GM18517 (cell line): ENCODE measurements around the gene CLEC10A.
"Not testable (repeated sequence)": the region's sequence is repeated elsewhere in the genome, so short reads cannot be mapped to it uniquely, and the experiment has no call there.

Experiments used
- ATAC-seq: cut with Tn5 transposase; IDR thresholded peaks from one replicate; pipeline ENCODE4 v1.9.1; 2021; ENCODE audit warnings: mild to moderate bottlenecking, moderate library complexity; ENCODE audit not compliant: unreplicated experiment

Gene CLEC10A

DNA sequence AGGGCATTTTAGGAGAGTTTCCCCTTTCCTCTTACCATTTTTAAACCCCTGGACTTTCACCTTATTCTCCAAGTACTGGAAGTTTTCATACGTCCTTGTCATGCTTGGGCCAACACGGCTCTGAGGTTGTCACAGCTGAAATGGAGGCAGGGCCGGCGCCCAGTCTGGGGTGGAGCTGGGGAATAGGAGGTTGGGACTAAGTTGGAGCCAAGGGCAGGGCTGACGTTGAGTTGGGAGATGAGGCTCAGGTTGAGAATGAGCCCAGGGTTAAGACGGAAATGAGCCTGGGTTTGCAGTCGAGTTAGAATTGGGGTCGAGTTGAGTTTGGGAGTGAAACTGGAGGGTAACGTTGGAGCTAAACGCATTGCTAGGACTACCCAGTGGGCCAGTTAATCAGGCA, 1.3 kb downstream of the CLEC10A start:
- ATAC-seq = no peak

DNA sequence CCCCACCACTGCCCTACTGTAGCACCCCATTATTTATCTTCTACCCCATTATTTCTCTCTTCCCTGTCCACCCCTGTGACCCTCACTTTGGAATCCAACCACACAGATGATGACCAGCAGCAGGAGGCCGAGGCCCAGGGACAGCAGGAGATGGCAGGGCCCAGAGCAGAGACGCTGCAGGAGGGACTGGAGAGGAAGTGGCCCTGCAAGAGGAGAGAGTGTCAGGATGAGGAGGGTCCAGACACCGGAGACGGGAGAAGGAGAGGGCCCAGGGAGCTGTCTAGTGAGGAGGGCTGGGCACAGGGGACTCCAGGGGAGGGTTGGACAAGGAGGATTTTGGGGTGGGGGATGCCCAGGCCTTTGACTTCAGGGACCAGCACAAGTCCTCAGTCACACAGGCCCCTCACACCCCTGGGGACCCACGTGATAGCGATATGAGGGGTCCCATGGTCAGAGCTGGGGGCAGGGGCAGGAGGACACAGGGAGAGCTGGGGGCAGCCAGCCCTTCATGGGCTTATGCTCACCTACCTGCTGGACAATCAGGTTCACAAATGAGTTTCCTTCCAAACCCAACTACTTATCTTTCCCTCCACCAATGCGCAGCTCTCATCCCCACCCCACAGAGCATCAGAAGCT, 2.0 kb downstream of the CLEC10A start:
- ATAC-seq = no peak

DNA sequence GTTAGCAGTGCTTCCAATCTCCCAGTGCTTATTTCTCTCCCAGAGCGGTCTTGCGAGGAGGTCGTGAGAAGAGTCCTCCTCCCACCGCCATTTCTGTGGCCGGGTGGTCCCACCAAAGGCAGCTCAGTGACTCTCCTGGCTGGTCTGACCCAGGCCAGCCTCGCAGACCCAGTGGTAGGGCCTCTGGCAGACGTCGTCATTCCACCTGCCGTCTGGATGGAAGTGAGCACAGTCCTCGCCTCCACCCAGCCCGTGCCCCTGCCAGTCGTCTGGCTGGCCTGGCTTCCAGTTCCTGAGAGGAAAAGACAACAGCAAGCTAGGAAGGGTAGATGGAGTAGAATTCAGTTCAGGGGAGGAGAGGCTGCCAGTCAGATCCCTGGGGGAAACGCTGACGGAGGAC, 5.1 kb downstream of the CLEC10A start:
- ATAC-seq = no peak

DNA sequence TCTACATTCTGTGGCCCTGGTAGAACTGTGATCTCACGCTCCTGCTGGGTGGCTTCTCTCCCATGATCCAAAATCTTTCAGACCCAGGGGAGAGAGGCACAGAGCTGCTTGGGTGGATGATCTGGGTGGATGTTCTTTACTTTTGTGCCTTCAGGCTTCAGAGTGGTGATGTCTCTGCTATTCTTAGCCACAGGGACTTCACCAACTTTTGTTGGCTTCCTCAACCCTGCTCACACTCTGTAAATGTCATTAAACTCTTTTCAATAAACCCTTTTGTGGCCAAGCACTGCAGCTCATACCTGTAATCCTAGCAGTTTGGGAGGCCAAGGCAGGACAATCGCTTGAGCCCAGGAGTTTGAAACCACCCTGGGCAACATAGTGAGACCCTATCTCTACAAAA, 7.6 kb downstream of the CLEC10A start:
- no peak for ATAC-seq

DNA sequence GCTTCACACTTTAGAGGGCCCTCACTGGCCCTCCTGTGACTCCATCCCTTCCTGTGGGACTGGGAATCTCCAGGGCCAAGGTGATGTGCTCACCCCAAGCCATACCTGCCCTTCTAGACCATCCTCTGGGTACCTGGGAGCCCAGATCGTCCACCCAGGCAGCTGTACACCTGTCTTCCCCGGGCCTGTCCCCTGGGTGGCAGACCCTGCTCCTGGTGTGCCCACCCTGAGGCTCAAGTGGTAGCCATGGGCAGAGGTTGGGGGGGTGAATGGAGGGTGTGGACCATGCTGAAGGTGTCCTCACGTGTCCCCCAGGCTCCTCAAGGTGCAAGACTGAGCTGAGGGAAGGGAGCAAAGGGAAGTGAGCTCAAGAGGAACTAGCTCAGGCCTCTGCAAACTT, 9.3 kb downstream of the CLEC10A start:
- ATAC-seq = no peak

DNA sequence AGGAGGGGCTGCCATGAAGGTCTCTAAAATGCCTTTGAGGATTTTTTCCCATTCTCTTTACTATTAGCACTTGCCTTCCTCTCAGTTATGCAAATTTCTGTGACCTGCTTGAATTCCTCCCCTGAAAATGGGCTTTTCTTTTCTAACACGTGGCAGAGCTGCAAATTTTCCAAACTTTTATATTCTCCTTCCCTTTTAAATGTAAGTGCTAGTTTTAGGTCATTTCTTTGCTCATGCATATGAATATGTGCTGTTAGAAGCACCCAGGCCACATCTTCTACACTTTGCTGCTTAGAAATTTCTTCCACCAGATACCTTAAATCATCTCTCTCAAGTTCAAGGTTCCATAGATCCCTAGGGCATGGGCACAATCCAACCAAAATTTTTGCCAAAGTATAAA, 11.8 kb downstream of the CLEC10A start:
- no peak for ATAC-seq

DNA sequence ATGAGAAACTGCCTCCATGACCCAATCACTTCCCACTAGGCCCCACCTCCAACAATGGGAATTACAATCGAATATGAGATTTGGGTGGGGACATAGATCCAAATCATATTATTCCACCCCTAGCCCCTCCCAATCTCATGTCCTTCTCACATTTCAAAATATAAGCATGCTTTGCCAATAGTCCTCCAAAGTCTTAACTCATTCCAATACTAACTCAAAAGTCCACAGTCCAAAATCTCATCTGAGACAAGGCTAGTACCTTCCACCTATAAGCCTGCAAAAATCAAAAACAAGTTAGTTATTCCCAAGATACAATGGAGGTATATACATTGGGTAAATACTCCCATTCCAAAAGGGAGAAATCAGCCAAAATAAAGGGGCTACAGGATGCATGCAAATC, 12.9 kb downstream of the CLEC10A start:
- no peak for ATAC-seq

DNA sequence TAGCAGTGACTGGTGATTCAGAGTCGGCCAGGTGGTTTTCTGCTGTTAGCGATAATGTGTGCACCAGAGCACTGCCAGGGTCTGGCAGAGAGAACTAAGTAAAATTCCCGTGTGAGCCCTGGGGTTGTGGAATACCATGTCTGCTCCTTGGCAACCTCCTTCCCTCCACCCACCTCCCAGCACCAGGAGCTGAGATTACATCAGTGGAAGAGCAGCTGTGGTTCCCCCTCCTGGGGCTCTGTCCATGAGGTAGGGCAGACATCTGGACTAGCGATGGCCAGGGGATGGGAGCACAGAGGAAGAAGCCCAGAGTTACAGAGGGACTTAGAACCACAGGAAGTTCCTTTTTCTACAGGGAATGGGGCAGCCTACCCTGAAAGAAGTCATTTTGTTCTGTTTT, 15.8 kb downstream of the CLEC10A start:
- ATAC-seq = no peak

DNA sequence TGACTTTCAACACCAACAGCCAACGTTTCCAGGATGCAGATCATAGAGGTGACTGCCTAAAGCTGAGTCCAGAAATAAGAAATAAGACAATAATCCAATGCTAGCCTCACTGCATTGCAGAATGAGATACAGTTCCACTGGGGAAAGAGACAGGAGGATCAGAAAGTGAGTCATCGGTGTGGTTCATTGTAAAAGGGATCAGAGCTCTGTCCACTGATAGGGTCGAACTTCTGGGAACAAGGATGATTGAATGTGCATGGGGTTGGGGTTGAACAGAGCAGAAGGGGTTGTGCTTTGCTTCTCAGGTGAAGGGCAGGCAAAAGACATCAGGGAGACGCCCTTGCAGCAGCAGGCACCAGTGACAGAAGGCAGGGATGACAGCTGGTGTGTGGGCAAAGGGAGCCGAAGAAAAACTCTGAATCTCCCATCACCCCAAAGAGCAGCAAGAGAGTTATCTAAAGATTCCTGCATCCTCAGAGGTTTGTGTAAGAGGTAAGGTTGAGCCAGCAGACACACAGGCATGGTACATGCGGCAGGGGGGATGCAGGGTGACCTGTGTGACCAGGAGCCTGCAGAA, 16.4 kb downstream of the CLEC10A start:
- ATAC-seq = no peak

DNA sequence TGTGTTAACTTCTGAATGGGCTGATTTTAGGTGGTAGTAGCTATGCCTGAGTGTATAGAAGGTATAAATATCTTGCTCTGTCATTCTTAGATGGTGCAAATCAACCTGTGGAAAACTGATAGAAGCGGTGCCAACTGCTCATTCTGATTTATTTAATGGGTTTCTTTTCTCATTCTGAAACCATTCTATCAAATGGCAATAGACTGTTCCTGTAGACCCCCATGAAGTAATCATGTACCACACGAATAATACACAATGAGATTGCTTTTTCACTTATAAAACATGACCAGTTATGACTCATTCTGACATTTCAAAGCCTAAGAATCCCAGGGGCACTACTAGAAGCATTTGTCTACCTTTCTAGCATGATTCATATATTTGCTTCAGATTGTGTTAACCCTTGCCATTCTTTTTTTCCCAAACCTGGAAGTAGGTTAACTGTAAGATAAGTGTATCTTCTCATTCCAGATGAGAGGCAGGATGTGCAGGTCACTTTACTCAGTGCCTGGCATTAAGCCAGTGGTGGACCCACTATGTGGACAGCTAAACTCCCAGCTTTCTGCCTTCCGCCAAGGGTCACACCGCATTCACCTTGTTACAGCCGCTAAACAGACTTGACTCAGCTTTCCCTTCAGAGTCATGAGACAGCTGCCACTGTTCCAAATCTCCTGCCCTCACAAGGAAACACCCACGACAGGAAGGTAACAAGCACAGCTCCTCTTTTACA, 19.7 kb downstream of the CLEC10A start:
- no peak for ATAC-seq

DNA sequence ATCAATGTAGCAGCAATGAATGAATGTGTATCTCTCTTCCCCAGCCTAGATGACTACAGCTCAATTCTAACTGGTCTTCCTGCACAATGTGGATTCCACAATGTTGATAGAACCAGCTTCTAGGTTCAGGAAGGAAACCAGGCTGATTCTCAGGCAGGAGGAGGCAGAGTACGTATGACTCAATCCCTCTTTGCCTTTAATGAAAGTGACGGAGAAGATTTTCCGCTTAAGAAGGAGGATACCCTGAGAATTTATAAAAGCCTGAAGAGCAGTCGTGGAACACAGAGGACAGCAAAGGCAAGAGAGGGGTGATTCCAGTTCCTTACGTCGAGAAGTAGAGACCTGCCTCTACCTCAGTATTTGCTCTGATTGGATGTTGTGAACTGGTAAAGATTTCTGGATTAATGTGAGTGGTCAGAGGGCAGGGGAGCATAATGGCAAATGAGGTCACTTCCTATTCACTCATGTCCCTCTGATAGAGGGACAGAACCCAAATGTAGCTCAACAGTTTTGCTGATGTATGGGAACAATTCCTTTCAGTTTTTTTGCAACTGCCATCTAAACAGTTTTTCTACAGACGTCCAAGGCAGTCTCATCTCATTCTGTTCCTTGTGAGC, 21.1 kb downstream of the CLEC10A start:
- ATAC-seq = no peak

DNA sequence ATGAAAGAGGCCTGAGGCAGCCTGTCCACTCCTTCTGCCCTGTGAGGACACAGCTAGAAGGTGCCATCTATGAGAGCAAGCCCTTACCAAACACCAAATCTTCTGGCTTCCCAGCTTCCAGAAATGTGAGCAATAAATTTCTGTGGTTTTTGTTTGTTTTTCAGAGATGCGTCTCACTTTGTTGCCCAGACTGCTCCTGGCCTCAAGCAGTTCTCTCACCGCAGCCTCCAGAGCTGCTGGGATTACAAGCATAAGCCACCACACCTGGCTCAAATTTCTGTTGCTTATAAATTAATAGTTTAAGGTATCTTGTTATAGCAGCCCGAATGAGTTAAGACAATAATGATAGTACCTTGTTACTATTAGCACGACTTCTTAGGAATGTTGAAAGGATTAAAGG, 23.7 kb downstream of the CLEC10A start:
- no peak for ATAC-seq

DNA sequence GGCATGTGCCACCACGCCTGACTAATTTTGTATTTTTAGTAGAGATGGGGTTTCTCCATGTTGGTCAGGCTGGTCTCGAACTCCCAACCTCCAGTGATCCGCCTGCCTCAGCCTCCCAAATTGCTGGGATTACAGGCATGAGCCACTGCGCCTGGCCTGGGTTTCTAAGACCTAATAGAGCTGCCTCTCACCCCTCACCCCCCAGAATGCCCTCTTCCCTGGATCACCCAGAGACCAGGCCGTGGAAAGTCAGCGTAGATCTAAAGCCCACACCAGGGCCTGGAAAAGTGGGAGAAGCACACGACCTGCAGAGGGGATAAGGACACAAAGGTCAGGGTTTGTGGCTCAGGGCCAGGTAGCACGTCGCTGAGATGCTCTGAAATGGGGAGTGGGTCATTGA, 29.5 kb downstream of the CLEC10A start:
- ATAC-seq = not testable (repeated sequence)

DNA sequence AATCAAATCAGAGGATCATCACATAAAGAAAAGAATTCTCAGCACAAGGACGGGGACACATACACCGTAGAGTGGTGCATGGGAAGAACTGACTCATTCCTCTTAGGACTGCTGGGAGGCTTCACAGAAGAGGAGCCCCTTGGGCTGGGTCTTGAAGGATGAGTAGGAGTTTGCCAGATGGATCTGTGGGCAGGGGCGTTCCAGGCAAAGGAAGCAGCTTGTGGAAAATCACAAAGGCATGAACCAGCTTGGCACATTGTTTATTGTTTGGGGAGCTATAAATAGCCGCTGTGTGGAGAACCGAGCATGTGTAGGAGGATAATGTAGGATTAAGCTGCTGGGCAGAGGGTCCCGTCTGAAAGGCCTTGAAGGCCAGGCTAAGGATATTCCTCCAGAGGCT, 31.1 kb downstream of the CLEC10A start:
- ATAC-seq = no peak

DNA sequence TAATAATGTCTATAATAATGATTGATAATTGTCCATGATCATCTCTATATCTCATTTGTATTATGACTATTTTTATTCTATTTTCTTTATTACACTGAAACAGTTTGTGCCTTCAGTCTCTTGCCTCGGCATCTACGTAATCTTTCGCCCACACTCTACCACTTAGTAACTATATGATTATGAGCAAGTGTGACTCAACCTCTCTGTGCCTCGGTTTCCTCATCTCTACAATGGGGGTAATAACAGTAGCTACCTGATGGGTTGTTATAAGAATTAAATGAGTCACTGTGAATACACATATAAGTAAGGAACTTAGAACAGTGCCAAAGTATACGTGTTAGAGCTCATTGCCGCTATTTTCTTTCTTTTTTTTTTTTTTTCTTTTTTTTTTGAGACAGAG, 32.5 kb downstream of the CLEC10A start:
- ATAC-seq = no peak

DNA sequence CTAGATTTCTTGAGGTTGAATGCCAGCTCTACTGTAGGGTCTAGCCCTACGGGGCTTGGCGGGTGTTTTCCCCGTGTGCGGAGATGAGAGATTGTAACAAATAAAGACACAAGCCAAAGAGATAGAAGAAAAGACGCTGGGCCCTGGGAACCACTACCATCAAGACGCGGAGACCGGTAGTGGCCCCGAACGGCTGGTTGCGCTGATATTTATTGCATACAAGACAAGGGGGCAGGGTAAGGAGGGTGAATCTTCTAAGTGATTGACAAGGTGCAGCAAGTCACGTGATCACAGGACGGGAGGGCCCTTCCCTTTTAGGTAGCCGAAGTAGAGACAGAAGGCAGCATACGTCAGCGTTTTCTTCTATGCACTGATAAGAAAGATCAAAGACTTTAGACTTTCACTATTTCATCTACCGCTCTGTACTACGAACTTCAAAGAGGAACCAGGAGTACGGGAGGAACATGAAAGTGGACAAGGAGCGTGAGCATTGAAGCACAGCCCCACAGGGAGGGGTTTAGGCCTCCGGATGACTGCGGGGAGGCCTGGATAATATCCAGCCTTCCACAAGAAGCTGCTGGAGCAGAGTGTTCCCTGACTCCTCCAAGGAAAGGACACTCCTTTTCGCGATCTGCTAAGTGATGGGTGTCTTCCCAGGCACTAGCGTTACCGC, 33.2 kb downstream of the CLEC10A start:
- not testable (repeated sequence) for ATAC-seq

DNA sequence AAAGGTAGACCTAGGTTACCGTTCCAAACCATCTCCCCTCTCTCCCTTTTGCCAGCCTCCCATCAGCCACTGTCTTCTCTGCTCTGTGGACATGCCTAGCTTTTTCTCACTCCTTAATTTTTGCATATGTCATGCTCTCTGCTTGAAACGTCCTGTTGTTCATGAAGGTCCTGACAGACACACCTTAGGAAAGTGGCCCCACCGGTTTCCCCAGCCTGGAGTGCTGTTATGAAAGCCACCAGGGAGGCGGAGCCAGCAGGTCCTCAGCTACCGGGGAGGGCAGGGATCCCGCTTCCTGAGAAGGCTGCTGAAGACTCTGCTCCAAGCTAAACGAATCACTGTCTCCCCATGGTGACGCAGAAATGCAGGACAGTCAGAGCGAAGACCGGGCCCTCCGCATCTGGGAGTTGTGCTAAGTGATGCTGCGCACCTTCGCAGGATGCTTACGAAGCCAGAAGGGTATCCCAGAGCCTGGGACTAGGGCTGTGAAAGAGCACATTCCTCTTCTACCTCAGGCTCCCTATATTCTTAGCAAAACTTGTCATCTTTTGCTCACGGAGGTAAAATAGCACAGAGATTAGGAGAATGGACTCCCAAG, 33.8 kb downstream of the CLEC10A start:
- no peak for ATAC-seq

DNA sequence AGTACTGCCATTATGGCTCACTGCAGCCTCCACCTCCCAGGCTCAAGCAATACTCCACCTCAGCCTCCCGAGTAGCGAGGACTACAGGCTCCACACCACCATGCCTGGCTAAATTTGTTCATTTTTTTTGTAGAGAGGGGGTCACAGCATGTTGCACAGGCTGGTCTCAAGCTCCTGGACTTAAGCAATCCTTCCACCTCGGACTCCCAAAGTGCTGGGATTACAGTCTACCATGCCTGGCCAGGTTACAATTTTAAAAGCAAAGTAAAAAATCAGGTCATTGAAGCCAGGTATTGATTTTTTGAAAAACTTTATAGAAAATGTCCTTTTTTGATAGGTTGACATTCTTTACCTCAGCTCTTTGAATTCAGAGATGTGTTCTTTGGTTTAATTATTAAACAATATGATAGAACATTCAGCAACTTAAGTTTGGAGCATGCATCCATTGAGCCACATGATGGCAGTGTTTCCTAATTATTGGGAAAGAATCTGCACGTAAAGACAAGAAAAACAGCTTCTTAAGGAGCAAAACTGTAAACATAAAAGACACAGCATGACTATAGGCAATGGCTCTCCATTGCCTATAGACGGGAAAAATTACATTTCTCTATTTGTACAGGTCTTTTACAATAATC, 34.4 kb downstream of the CLEC10A start:
- ATAC-seq = no peak

DNA sequence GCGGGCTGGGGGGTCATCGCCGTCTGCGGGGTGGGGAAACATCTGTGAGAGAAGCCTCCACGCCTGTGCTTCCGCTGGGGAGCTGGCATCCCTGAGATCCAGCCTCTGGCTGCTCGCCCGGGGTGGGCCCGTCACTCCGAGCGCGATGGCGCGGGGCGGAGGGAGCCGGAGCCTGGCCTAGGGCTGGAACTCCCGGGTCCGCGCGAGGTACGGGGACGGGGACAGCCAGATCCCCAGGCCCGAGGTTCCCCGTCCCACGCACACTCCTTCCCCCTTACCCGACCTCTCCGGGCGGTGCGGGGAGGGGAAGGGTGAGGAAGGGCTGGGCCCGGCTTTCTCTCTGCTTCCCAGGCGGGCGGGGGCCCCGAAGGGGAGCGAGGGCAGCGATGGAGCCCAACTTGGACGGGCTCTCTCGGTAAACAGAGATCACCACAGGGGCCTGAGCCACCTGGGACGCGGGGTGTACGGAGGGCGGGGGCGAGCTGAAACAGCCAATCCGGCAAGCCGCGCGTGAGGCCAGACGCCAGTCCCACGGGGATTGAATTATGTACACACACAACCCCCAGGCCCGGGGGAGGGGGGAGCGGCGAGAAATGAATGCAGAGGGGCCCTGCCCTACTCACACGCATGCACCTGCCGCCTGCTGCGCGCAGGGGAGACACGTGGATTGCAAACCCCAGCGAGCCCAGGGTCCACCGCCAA, 36.4 kb downstream of the CLEC10A start, which contains the start of gene SLC16A11:
Gene SLC16A11 (minus strand): TSS at position 596 of the 702 bp plus-strand sequence. CDS start 579 bp downstream, at position 17.
- ATAC-seq = no peak

DNA sequence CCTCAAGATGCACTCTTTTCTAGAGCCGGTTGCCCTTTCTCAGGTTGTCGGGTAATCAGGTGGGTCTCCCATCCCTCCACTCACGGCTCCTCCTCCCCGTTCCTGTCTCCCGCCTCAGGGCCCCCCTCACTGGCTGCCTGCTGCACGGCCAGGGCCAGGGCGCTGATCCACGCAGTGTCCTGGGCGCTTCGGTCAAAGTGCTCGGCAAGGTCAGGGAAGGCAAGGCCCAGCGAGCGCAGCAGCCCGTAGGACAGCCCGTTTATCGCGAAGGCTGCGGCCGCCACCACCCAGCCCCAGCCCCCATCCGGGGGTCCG, 36.9 kb downstream of the CLEC10A start:
- ATAC-seq = no peak
